Loucy (cell line): Measurements from ENCODE around the gene ARHGAP6.

Experiments
- H2AFZ ChIP-seq: fragments of 200-600 bp; sonication (generic); 2 replicates; pipeline ENCODE4 v1.6.0; 2016; ENCODE audit warnings: antibody characterized with exemption, mild to moderate bottlenecking, low read length, moderate library complexity
- H3F3A ChIP-seq: fragments of 200-600 bp; 2 replicates; pipeline ENCODE4 v1.6.0; 2016; ENCODE audit warnings: antibody characterized with exemption, low read depth, mild to moderate bottlenecking
- H3K27me3 ChIP-seq: fragments of 200-600 bp; sonication (generic); 2 replicates; pipeline ENCODE4 v1.6.1; 2014; ENCODE audit warnings: low read length, mild to moderate bottlenecking; ENCODE audit not compliant: insufficient read depth, poor library complexity, severe bottlenecking
- H3K36me3 ChIP-seq: fragments of 200-600 bp; sonication (generic); 2 replicates; pipeline ENCODE4 v1.6.1; 2016; ENCODE audit warnings: low read length; ENCODE audit not compliant: insufficient read depth
- H3K4me1 ChIP-seq: fragments of 200-600 bp; sonication (generic); 2 replicates; pipeline ENCODE4 v1.5.1; 2014; ENCODE audit warnings: low read length, mild to moderate bottlenecking; ENCODE audit not compliant: insufficient read depth, poor library complexity, severe bottlenecking
- H3K4me2 ChIP-seq: fragments of 200-600 bp; sonication (generic); 2 replicates; pipeline ENCODE4 v1.6.0; 2014; ENCODE audit warnings: antibody characterized with exemption, low read length, low read depth, mild to moderate bottlenecking; ENCODE audit not compliant: poor library complexity, severe bottlenecking
- H3K4me3 ChIP-seq: fragments of 200-600 bp; sonication (generic); 2 replicates; pipeline ENCODE4 v1.5.1; 2014; ENCODE audit warnings: low read length, mild to moderate bottlenecking, mixed read lengths; ENCODE audit not compliant: poor library complexity, severe bottlenecking
- H3K79me2 ChIP-seq: fragments of 200-600 bp; sonication (generic); 2 replicates; pipeline ENCODE4 v1.6.1; 2014; ENCODE audit warnings: low read length; ENCODE audit not compliant: insufficient read depth
- H3K9ac ChIP-seq: fragments of 200-600 bp; sonication (generic); 2 replicates; pipeline ENCODE4 v1.6.0; 2014; ENCODE audit warnings: mild to moderate bottlenecking, low read depth, low read length, moderate library complexity; ENCODE audit not compliant: poor library complexity, severe bottlenecking
- H3K9me2 ChIP-seq: fragments of 200-600 bp; sonication (generic); replicated peaks from 2 replicates; pipeline ENCODE4 v1.6.1; 2016; ENCODE audit warnings: low read depth, low read length, mixed read lengths
- H3K9me3 ChIP-seq: fragments of 200-600 bp; sonication (generic); 2 replicates; pipeline ENCODE4 v1.6.1; 2014; ENCODE audit warnings: mild to moderate bottlenecking, antibody characterized with exemption, low read length, low read depth; ENCODE audit not compliant: insufficient read depth
- H4K20me1 ChIP-seq: fragments of 200-600 bp; sonication (generic); 2 replicates; pipeline ENCODE4 v1.6.0; 2014; ENCODE audit warnings: antibody characterized with exemption, low read length, mild to moderate bottlenecking; ENCODE audit not compliant: insufficient read depth, poor library complexity, severe bottlenecking
- EZH2phosphoT487 ChIP-seq: fragments of 200-600 bp; IDR thresholded peaks from 2 replicates; pipeline ENCODE4 v1.6.1; 2018; ENCODE audit warnings: antibody characterized with exemption, mild to moderate bottlenecking, moderate library complexity, borderline replicate concordance
- TF ChIP-seq, protein P1 (sequence below): fragments of 200-600 bp; sonication (generic); conservative IDR thresholded peaks from 2 replicates; pipeline ENCODE4 v1.5.1; 2014; ENCODE audit warnings: mild to moderate bottlenecking, antibody characterized with exemption, low read length

The ARHGAP6 gene

DNA sequence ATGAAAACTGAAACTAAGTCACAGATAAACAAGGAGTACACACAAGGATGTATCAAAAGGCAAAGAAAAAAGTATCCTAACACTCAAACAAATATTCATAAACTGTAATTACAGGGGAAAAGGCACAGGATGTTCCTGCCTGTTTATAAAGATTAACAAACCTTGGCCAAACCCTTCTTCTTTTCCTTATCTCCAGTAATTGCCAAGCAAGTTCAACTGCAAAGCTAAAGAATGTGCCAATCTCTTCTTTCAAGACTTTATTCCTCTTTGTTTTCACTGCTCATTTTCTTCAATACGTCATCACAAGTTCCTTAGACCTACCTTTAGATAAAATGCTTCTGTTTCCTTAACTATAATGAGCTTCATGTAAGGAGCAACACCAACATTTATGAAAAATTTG is 201.3 kb downstream of the ARHGAP6 start:
- H3K4me2 ChIP-seq: no peak overlapping the region
- H3F3A ChIP-seq: no peaks in the 10 kb centered on the region
- no peaks in the 10 kb centered on the region for H3K4me1 ChIP-seq
- no peak for TF ChIP-seq EZH2phosphoT487
- TF ChIP-seq, protein P1, sequence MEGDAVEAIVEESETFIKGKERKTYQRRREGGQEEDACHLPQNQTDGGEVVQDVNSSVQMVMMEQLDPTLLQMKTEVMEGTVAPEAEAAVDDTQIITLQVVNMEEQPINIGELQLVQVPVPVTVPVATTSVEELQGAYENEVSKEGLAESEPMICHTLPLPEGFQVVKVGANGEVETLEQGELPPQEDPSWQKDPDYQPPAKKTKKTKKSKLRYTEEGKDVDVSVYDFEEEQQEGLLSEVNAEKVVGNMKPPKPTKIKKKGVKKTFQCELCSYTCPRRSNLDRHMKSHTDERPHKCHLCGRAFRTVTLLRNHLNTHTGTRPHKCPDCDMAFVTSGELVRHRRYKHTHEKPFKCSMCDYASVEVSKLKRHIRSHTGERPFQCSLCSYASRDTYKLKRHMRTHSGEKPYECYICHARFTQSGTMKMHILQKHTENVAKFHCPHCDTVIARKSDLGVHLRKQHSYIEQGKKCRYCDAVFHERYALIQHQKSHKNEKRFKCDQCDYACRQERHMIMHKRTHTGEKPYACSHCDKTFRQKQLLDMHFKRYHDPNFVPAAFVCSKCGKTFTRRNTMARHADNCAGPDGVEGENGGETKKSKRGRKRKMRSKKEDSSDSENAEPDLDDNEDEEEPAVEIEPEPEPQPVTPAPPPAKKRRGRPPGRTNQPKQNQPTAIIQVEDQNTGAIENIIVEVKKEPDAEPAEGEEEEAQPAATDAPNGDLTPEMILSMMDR: no peak
- no peaks in the 10 kb centered on the region for H3K9me2 ChIP-seq
- H3K9me3 ChIP-seq: no peaks in the 10 kb centered on the region
- no peaks in the 10 kb centered on the region for H3K79me2 ChIP-seq
- no peak overlapping the region for H2AFZ ChIP-seq
- H3K36me3 ChIP-seq: no peaks in the 10 kb centered on the region
- H3K9ac ChIP-seq: no peak overlapping the region
- H4K20me1 ChIP-seq: no peaks in the 10 kb centered on the region
- no peak overlapping the region for H3K4me3 ChIP-seq
- H3K27me3 ChIP-seq: no peaks in the 10 kb centered on the region

DNA sequence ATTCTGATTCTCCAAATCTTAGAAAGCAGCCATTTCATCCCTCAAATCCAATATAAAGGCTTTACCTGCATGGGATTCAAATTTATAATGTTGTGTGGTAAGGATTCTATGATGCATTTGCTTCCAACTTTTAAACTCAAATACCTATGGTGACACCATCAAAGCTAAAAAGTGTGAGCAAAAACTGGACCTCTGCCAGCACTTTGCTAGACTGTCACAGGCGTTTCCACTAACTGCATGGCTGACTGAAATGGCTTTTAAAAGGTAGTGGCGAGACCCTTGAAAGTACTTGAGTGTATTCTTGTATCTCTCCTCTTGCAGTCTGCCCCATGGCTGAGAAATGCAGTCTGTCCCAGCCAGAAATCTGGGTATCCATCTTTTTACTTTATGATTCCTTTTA is 203.1 kb downstream of the ARHGAP6 start:
- no peaks in the 10 kb centered on the region for H3K9me3 ChIP-seq

DNA sequence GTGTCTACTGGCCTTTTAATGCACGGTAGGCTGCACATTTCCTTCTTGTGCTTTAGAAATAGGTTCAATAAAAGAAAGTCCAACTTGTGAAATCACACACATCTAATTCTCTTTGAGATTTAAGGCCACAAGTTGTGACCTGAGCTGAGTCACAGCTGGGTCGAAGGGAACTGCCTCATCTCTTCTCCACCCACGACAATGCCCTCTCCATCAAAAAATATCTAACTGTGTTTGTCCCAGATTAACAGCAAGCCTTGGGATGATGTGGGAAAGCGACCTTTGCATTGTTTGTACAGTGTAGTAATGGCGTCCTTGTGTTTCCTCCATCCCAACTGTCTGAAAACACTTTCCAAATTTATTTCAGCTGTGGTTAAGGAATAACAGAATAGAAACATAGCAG is 203.6 kb downstream of the ARHGAP6 start:
- no peaks in the 10 kb centered on the region for H3K9me3 ChIP-seq
- no peaks in the 10 kb centered on the region for H3F3A ChIP-seq
- H3K9me2 ChIP-seq: no peaks in the 10 kb centered on the region
- no peak overlapping the region for H3K4me3 ChIP-seq
- H3K27me3 ChIP-seq: no peaks in the 10 kb centered on the region
- no peak overlapping the region for H3K4me2 ChIP-seq
- H4K20me1 ChIP-seq: no peaks in the 10 kb centered on the region
- H2AFZ ChIP-seq: no peak overlapping the region
- no peak for TF ChIP-seq EZH2phosphoT487
- TF ChIP-seq, protein P1: no peak
- no peak overlapping the region for H3K9ac ChIP-seq
- no peaks in the 10 kb centered on the region for H3K79me2 ChIP-seq
- H3K36me3 ChIP-seq: no peaks in the 10 kb centered on the region
- no peaks in the 10 kb centered on the region for H3K4me1 ChIP-seq

More for the DNA sequence above, 203.1 kb downstream of the ARHGAP6 start:
- Histone ChIP-seq H3K4me3 (no peak overlapping the region), H3K79me2 (no peaks in the 10 kb centered on the region), H3K36me3 (no peaks in the 10 kb centered on the region), H3K4me2 (no peak overlapping the region), H3K9me2 (no peaks in the 10 kb centered on the region), H3K4me1 (no peaks in the 10 kb centered on the region), H3F3A (no peaks in the 10 kb centered on the region), H2AFZ (no peak overlapping the region), H4K20me1 (no peaks in the 10 kb centered on the region), H3K27me3 (no peaks in the 10 kb centered on the region), H3K9ac (no peak overlapping the region)
- TF ChIP-seq, protein P1: no peak
- no peak for TF ChIP-seq EZH2phosphoT487
